HUES64 (cell line): Measurements from ENCODE around the gene DAND5.

Experiments used
- H3K27ac ChIP-seq: 2 replicates; pipeline ENCODE4 v1.7.0; 2013; ENCODE audit warnings: low read depth, low read length, inconsistent platforms
- H3K27me3 ChIP-seq: 2 replicates; pipeline ENCODE4 v1.6.1; 2013; ENCODE audit warnings: mild to moderate bottlenecking, low read length; ENCODE audit not compliant: insufficient read depth
- H3K36me3 ChIP-seq: 2 replicates; pipeline ENCODE4 v1.6.1; 2013; ENCODE audit warnings: mild to moderate bottlenecking, low read length; ENCODE audit not compliant: insufficient read depth
- H3K4me1 ChIP-seq: 2 replicates; pipeline ENCODE4 v1.6.1; 2013; ENCODE audit warnings: mild to moderate bottlenecking, low read length, moderate library complexity; ENCODE audit not compliant: insufficient read depth
- H3K4me3 ChIP-seq: 2 replicates; pipeline ENCODE4 v1.5.1; 2013; ENCODE audit warnings: mild to moderate bottlenecking, low read length, moderate library complexity
- H3K9ac ChIP-seq: 2 replicates; pipeline ENCODE4 v1.6.1; 2013; ENCODE audit warnings: mild to moderate bottlenecking, low read depth, low read length
- H3K9me3 ChIP-seq: 2 replicates; pipeline ENCODE4 v1.6.1; 2013; ENCODE audit warnings: low read depth, low read length; ENCODE audit not compliant: insufficient read depth
- WGBS: fragments of 150-250, 120-280 bp; methylation state at CpG from one replicate; pipeline ENCODE4 v1.1.7; 2013; ENCODE audit warnings: missing lambda C conversion rate; 5-methylcytosine and 5-hydroxymethylcytosine counted together

Gene DAND5

DNA sequence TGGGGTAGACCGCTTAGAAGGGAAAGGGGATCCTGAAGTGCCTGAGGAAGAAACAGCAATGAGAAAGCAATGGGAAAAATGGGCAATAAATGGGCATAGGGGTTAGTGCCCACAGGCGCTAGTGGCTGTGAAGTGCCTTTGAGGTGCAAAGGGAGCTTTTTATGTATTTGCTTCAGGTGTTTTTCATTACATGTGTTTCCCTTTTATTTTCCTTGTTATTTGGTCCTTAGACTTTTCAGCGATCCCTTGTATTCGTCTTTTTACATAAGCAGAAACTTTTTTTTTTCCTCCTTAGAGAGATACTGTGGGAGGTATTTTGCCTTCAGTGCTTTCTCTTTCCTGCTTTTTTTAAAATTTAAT, 45.5 kb downstream of the DAND5 start:
- Histone ChIP-seq H3K27ac (no peak overlapping the region), H3K9me3 (peaks cover 5% of the 10 kb centered on the region; the same call in 1 of the 2 replicates), H3K4me3 (no peak overlapping the region), H3K27me3 (peaks cover 100% of the 10 kb centered on the region), H3K4me1 (peaks cover 53% of the 10 kb centered on the region), H3K9ac (no peak overlapping the region), H3K36me3 (no peaks in the 10 kb centered on the region)
- WGBS: 4% methylated on average over 2 of the region's 4 CpGs

GRCh38 chr19:13015361-13016223, 46.2 kb downstream of the DAND5 start:
- no peak overlapping the region for H3K9ac ChIP-seq
- 8% methylated on average over 9 of the region's 12 CpGs for WGBS

GRCh38 chr19:13016245-13016627, 46.9 kb downstream of the DAND5 start:
- H3K4me1 ChIP-seq: peaks cover 61% of the 10 kb centered on the region
- no peaks in the 10 kb centered on the region for H3K36me3 ChIP-seq
- H3K27ac ChIP-seq: no peak overlapping the region
- no peak overlapping the region for H3K9ac ChIP-seq
- H3K4me3 ChIP-seq: no peak overlapping the region
- WGBS: 19% methylated on average over 7 of the region's 7 CpGs
- peaks cover 5% of the 10 kb centered on the region; the same call in 1 of the 2 replicates for H3K9me3 ChIP-seq
- H3K27me3 ChIP-seq: peaks cover 100% of the 10 kb centered on the region

More at GRCh38 chr19:13015361-13016223, 46.2 kb downstream of the DAND5 start:
- Histone ChIP-seq H3K36me3 (no peaks in the 10 kb centered on the region), H3K9me3 (peaks cover 5% of the 10 kb centered on the region; the same call in 1 of the 2 replicates), H3K4me3 (no peak overlapping the region), H3K27ac (no peak overlapping the region), H3K4me1 (peaks cover 57% of the 10 kb centered on the region), H3K27me3 (peaks cover 100% of the 10 kb centered on the region)

DNA sequence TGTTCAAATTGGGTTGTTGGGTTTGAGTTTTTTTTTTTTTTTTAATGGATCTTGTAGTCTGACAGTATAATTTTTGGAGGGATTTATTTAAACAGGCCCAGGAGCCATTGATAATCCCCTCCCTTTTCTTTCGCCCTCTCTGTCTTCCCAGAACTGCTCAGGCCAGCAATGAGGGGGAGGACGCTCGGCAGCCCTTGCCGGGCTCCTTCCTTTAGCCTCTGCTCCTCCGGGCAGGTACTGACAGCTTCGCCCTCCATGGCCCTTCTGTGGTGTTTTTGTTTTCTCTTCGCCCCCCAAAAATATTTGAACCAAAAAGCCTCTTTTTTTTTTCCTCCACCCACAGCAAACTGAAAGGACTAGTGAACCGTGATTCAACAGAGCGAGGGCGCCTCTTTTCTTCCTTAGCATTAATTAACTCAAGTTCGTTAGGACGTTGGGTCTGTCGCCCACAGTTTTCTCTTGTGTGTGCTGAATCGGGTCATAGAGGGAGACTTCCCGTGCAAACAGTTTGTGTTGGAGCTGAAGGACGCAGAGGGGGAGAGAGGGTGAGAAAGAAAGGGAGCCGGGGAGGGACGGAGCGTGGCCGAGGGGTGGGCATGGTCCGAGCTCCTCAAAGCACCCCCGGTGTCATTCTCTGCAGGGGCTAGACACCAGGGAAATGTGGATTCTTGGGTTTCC, 47.4 kb downstream of the DAND5 start:
- WGBS: 2% methylated on average over 22 of the region's 22 CpGs
- H3K4me1 ChIP-seq: peaks cover 65% of the 10 kb centered on the region
- H3K27me3 ChIP-seq: peaks cover 100% of the 10 kb centered on the region
- peaks cover 5% of the 10 kb centered on the region; the same call in 1 of the 2 replicates for H3K9me3 ChIP-seq
- H3K9ac ChIP-seq: no peak overlapping the region
- H3K4me3 ChIP-seq: no peak overlapping the region
- no peak overlapping the region for H3K27ac ChIP-seq
- no peaks in the 10 kb centered on the region for H3K36me3 ChIP-seq

DNA sequence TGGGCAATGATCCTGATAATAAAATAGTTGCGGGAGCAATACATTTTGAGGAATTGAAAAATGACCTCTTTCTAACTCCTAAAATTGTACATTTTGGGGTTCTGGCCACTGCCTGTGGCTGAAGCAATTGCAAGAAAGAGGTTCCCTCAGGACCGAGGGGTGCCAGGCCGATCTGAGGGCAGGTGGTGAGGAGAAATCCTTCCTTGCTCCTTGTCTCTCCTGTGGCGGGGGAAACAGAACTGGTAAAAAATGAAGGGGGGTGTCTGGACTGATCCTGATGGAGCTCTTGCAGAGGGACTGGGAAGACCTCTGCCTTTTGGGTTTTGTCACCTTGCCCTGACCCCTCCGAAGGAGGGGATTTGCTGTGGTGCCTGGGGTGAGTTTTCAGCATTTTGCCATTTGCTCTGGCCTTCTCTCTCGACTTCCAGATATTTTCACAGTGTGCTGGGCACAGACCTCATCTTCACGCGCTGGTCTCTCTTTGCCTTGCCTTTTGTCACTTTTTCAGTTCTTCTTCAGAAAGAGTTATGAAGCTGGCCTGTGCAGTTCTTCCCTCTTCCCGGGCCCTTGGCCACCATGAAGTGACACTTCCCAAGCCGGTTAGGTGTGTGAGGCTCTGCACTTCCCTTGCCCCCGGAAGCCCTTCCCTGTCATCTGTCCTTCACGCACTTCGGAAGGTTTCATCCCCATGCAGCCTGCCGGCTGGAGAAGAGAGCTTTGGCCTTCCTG, 48.1 kb downstream of the DAND5 start:
- WGBS: 5% methylated on average over 14 of the region's 14 CpGs
- Histone ChIP-seq H3K4me3 (no peak overlapping the region), H3K4me1 (peaks cover 65% of the 10 kb centered on the region), H3K36me3 (no peaks in the 10 kb centered on the region), H3K27me3 (peaks cover 100% of the 10 kb centered on the region), H3K9ac (no peak overlapping the region), H3K9me3 (no peaks in the 10 kb centered on the region), H3K27ac (no peak overlapping the region)

DNA sequence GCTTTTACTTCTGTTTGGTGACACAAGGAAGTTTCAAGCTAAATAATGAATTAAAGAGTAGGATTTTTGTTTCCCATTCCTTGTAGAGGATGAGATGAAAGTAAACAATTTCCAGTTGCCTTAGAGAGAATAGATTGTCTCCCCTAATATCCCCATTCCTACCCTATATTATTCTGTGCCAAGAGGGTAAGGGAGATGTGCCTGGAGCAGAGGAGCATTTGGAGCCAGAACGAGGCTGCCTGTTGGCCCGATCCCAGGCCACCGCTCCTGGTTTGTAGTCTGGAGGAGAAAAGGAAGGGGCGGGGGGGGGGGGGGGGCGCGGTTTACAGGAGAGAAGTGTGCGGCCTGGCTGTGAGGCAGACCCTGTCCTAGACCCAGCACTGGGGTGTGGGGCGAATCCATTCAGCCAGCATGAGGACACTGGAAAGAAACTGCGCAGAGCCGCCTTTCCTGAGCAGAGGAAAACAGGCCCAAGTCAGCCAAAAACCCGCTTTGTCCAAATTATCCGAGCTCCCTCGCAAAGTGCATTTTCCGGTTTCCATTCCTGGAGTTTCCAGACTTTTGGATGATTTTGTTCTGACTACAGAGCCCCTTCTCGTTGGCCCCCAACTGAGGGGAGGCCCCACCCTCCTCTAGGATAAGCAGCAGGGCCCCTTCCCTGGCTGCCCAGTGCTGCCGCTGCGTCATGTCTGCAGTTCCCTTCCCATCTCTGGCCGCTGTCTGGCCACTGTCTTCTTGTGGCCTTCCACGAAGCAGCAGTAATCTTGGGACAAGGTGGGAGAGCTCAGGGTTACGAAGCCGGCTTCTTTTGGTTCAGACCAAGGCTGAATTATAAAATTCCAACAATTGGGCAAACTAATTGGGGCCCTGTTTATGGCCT, 48.9 kb downstream of the DAND5 start:
- 11% methylated on average over 19 of the region's 21 CpGs for WGBS
- Histone ChIP-seq H3K27ac (no peak overlapping the region), H3K27me3 (peaks cover 100% of the 10 kb centered on the region), H3K4me1 (peaks cover 58% of the 10 kb centered on the region), H3K4me3 (no peak overlapping the region), H3K36me3 (no peaks in the 10 kb centered on the region), H3K9ac (no peak overlapping the region), H3K9me3 (no peaks in the 10 kb centered on the region)

DNA sequence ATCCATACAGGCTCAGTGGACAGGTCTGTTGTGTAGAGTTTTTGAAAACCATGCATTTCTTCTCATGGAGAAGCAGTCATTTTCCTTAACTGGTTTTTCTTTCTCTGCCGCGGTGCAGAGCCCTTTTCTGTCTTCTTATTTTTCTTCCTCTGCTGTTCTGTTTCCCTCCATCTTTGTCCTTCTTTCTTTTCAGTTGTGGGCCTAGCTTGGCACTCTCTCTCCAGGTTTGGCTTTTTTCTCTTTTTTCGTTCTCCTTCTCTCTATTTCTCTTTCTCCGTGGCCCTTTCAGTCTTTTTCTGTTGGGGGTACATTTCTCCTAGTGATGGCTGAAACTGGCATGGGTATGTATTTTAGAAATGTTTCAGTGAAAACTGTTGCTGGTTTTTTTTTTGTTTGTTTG, 50.0 kb downstream of the DAND5 start:
- H3K9me3 ChIP-seq: no peaks in the 10 kb centered on the region
- H3K4me3 ChIP-seq: no peak overlapping the region
- H3K9ac ChIP-seq: no peak overlapping the region
- 23% methylated on average over 3 of the region's 4 CpGs for whole genome bisulfite sequencing
- peaks cover 56% of the 10 kb centered on the region for H3K4me1 ChIP-seq
- H3K27me3 ChIP-seq: peaks cover 100% of the 10 kb centered on the region
- no peaks in the 10 kb centered on the region for H3K36me3 ChIP-seq
- no peak overlapping the region for H3K27ac ChIP-seq

DNA sequence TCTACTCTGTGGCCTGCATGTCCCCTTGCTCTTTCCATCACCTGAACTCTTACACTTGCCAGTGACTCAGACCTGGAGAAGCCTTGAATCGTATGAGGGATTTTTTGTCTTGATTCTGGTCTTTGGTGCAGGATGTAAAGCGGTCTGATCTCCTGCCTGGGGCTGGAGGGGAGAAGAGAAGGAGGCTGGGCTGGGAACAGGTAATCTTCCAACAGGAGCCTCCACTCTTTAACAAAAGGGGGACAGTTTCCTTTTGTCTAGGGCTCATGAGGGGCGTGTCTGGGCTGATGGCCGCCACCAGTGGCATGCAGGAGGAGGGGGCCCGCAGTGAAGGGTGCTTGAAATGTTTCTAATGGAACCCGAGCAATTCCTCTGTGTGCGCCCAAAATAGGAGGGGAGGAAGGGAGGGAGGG, 50.6 kb downstream of the DAND5 start:
- WGBS: under 1% methylated on average over 7 of the region's 7 CpGs
- H3K27ac ChIP-seq: no peak overlapping the region
- H3K4me3 ChIP-seq: no peak overlapping the region
- peaks cover 100% of the 10 kb centered on the region for H3K27me3 ChIP-seq
- no peaks in the 10 kb centered on the region for H3K36me3 ChIP-seq
- H3K9me3 ChIP-seq: no peaks in the 10 kb centered on the region
- H3K4me1 ChIP-seq: peaks cover 60% of the 10 kb centered on the region
- H3K9ac ChIP-seq: no peak overlapping the region

DNA sequence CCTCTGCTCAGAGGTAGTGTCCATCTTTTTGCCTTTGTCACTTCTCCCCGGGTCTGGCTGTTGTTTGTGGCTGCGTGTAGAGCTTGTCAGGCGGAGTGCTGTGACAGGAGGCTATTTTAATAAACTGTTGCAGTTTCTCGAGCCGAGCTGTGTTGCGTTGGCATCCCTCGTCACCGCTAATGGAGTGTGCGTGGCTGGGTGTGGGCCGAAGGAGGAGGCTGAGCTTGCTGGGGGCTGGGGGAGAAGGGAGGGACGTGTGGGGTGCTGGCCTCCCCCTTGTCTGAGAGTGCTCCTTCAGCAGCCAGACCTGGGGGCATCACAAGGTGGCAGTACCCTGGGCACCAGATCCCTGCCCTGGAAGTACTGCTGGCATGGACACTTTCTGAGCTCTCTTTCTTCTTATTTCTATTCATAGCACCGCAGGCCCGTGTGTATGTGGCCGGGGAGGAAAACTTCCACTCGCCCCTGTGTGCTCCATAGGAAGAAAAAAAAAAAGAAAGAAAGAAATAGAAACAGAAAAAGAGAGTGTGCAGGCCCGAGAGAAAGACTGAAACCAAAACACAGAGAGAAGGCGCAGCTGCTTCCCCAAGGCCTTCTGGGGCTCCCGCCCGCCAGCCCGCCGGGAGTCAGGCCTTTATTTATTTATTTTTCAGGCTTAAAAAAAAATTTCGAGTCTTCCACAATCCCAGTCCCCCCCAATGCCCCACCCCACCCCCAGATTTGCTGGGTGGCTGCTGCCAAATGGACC, 52.9 kb downstream of the DAND5 start:
- no peak overlapping the region for H3K27ac ChIP-seq
- H3K27me3 ChIP-seq: peaks cover 100% of the 10 kb centered on the region
- H3K4me1 ChIP-seq: peaks cover 44% of the 10 kb centered on the region
- H3K4me3 ChIP-seq: no peak overlapping the region
- 10% methylated on average over 22 of the region's 22 CpGs for WGBS
- H3K9ac ChIP-seq: no peak overlapping the region
- H3K9me3 ChIP-seq: no peaks in the 10 kb centered on the region
- H3K36me3 ChIP-seq: no peaks in the 10 kb centered on the region
